PC-9 (cell line): ENCODE data around the gene TNFRSF14.

Source experiments
- CTCF ChIP-seq: fragments of 200-600 bp; sonication (generic); conservative IDR thresholded peaks from 2 replicates; pipeline ENCODE4 v1.6.1; 2017; ENCODE audit warnings: mixed run types, antibody characterized with exemption, mild to moderate bottlenecking, moderate library complexity
- EZH2 ChIP-seq: fragments of 200-600 bp; sonication (generic); IDR thresholded peaks from 2 replicates; pipeline ENCODE4 v1.8.0; 2017; ENCODE audit warnings: antibody characterized with exemption, low read depth

GRCh38 chr1:2530513-2531361 is 25.4 kb upstream of the TNFRSF14 start:
- TF ChIP-seq CTCF = no peak
- TF ChIP-seq EZH2 = no peak
